ENCODE measurements around the gene CD34. TPM values are rescaled to one million over a fixed set of nuclear protein-coding genes. Genes with fewer than 3 reads are reported as not detected.

Gene CD34
- polyA plus RNA-seq, 1 donor from 2014 or later = not detected

DNA sequence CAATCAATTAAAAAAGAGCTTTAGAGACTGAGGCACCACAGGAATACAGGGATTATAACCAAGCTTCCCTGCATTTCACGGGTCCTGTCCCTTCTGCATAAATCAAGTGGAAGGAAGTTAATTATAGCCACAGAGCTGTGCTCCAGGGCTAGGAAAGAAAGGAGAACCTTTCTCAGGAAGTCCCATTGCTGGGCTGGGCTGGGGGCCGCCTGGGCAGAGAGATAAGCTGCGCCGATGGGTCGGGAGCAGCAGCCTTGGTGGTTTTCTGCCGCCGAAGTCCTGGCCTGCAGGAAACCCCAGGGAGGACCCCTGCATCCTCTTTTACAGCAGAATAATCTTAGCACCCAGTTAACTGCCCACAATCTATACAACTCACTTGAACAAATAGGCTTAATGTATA lies 12.6 kb upstream of the CD34 start:
- H3K79me2 ChIP-seq (replicated peaks; ENCODE audit: insufficient read depth, low read length) = no peaks in the 10 kb centered on the region
- no peak overlapping the region for H3K4me3 ChIP-seq (ENCODE audit: low read length)
- no peak overlapping the region for H3K9ac ChIP-seq (ENCODE audit: low read length)
- H3K27me3 ChIP-seq (ENCODE audit: insufficient read depth, low read depth, low read length) = no peaks in the 10 kb centered on the region
- H3F3A ChIP-seq (ENCODE audit: insufficient read depth, low read length, poor library complexity, severe bottlenecking) = no peaks in the 10 kb centered on the region
- H3K9me2 ChIP-seq (ENCODE audit: insufficient read depth, low read length) = no peaks in the 10 kb centered on the region
- no peak overlapping the region for H2AFZ ChIP-seq (ENCODE audit: low read depth, low read length)
- TF ChIP-seq SMC3 (conservative IDR thresholded peaks at IDR 0.05; ENCODE audit: poor library complexity) (no peak), RAD21 (conservative IDR thresholded peaks at IDR 0.05) (no peak), EZH2 (IDR thresholded peaks at IDR 0.05; ENCODE audit: borderline replicate concordance, insufficient read depth, low read length, poor library complexity, severe bottlenecking) (no peak), MXI1 (conservative IDR thresholded peaks at IDR 0.05; ENCODE audit: poor library complexity, severe bottlenecking) (no peak), EP300 (conservative IDR thresholded peaks at IDR 0.05; ENCODE audit: poor library complexity, severe bottlenecking) (no peak), POLR2AphosphoS5 (IDR thresholded peaks at IDR 0.05) (no peak), TAF1 (IDR thresholded peaks at IDR 0.05; ENCODE audit: low read depth) (no peak)
- TF ChIP-seq, protein P1, sequence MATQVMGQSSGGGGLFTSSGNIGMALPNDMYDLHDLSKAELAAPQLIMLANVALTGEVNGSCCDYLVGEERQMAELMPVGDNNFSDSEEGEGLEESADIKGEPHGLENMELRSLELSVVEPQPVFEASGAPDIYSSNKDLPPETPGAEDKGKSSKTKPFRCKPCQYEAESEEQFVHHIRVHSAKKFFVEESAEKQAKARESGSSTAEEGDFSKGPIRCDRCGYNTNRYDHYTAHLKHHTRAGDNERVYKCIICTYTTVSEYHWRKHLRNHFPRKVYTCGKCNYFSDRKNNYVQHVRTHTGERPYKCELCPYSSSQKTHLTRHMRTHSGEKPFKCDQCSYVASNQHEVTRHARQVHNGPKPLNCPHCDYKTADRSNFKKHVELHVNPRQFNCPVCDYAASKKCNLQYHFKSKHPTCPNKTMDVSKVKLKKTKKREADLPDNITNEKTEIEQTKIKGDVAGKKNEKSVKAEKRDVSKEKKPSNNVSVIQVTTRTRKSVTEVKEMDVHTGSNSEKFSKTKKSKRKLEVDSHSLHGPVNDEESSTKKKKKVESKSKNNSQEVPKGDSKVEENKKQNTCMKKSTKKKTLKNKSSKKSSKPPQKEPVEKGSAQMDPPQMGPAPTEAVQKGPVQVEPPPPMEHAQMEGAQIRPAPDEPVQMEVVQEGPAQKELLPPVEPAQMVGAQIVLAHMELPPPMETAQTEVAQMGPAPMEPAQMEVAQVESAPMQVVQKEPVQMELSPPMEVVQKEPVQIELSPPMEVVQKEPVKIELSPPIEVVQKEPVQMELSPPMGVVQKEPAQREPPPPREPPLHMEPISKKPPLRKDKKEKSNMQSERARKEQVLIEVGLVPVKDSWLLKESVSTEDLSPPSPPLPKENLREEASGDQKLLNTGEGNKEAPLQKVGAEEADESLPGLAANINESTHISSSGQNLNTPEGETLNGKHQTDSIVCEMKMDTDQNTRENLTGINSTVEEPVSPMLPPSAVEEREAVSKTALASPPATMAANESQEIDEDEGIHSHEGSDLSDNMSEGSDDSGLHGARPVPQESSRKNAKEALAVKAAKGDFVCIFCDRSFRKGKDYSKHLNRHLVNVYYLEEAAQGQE (IDR thresholded peaks at IDR 0.05; ENCODE audit: borderline replicate concordance) = no peak
- TF ChIP-seq, protein P2, sequence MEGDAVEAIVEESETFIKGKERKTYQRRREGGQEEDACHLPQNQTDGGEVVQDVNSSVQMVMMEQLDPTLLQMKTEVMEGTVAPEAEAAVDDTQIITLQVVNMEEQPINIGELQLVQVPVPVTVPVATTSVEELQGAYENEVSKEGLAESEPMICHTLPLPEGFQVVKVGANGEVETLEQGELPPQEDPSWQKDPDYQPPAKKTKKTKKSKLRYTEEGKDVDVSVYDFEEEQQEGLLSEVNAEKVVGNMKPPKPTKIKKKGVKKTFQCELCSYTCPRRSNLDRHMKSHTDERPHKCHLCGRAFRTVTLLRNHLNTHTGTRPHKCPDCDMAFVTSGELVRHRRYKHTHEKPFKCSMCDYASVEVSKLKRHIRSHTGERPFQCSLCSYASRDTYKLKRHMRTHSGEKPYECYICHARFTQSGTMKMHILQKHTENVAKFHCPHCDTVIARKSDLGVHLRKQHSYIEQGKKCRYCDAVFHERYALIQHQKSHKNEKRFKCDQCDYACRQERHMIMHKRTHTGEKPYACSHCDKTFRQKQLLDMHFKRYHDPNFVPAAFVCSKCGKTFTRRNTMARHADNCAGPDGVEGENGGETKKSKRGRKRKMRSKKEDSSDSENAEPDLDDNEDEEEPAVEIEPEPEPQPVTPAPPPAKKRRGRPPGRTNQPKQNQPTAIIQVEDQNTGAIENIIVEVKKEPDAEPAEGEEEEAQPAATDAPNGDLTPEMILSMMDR (IDR thresholded peaks at IDR 0.05; ENCODE audit: poor library complexity, severe bottlenecking) = no peak
- no peak overlapping the region for H3K27ac ChIP-seq (ENCODE audit: low read length)
- no peak overlapping the region for H3K4me2 ChIP-seq (ENCODE audit: low read length)
- H4K20me1 ChIP-seq (ENCODE audit: insufficient read depth) = no peaks in the 10 kb centered on the region
- no peaks in the 10 kb centered on the region for H3K36me3 ChIP-seq (ENCODE audit: insufficient read depth, low read length)
- no peaks in the 10 kb centered on the region for H3K9me3 ChIP-seq (ENCODE audit: low read length)

DNA sequence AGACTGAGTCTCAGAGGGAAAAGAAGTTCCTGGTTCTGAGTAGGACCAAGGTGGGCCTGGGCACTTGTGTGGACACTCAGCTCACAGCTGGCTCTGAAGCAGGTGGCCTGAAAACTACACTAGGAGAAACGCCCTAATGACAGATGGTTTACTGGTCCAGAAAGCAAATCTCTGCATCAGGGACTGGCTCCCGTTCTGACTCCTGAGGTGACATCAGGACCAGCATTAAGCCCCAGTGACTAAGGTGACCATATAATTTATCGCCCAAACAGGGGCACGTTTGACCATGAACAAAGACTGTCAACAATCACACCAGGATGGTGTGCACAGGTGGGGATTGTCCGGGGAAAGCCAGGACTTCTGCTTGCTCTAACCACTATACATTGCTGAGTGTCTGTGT lies 12.2 kb upstream of the CD34 start:
- Histone ChIP-seq H4K20me1 (ENCODE audit: insufficient read depth) (no peaks in the 10 kb centered on the region), H3F3A (ENCODE audit: insufficient read depth, low read length, poor library complexity, severe bottlenecking) (no peaks in the 10 kb centered on the region), H3K27me3 (ENCODE audit: insufficient read depth, low read depth, low read length) (no peaks in the 10 kb centered on the region), H3K9me2 (ENCODE audit: insufficient read depth, low read length) (no peaks in the 10 kb centered on the region), H3K27ac (ENCODE audit: low read length) (no peak overlapping the region), H3K36me3 (ENCODE audit: insufficient read depth, low read length) (no peaks in the 10 kb centered on the region), H3K4me2 (ENCODE audit: low read length) (no peak overlapping the region), H3K9me3 (ENCODE audit: low read length) (no peaks in the 10 kb centered on the region), H3K9ac (ENCODE audit: low read length) (no peak overlapping the region), H2AFZ (ENCODE audit: low read depth, low read length) (no peak overlapping the region), H3K79me2 (replicated peaks; ENCODE audit: insufficient read depth, low read length) (no peaks in the 10 kb centered on the region), H3K4me3 (ENCODE audit: low read length) (no peak overlapping the region)
- TF ChIP-seq SMC3 (conservative IDR thresholded peaks at IDR 0.05; ENCODE audit: poor library complexity) (no peak), MXI1 (conservative IDR thresholded peaks at IDR 0.05; ENCODE audit: poor library complexity, severe bottlenecking) (no peak), EP300 (conservative IDR thresholded peaks at IDR 0.05; ENCODE audit: poor library complexity, severe bottlenecking) (no peak), POLR2AphosphoS5 (IDR thresholded peaks at IDR 0.05) (no peak), EZH2 (IDR thresholded peaks at IDR 0.05; ENCODE audit: borderline replicate concordance, insufficient read depth, low read length, poor library complexity, severe bottlenecking) (no peak)

All from neural cell (in vitro differentiated cells).